HUES48 (cell line): ENCODE data around the gene PLA2G2D.

Source experiments
- H3K27ac ChIP-seq: one replicate; pipeline ENCODE4 v1.7.0; 2013; ENCODE audit warnings: low read depth, low read length, inconsistent platforms
- H3K27me3 ChIP-seq: 2 replicates; pipeline ENCODE4 v1.6.1; 2013; ENCODE audit warnings: mild to moderate bottlenecking, low read length; ENCODE audit not compliant: control insufficient read depth, insufficient read depth
- H3K36me3 ChIP-seq: 2 replicates; pipeline ENCODE4 v1.6.1; 2013; ENCODE audit warnings: low read length; ENCODE audit not compliant: control insufficient read depth, insufficient read depth
- H3K4me1 ChIP-seq: 2 replicates; pipeline ENCODE4 v1.6.1; 2013; ENCODE audit warnings: mild to moderate bottlenecking, low read length; ENCODE audit not compliant: control insufficient read depth, insufficient read depth
- H3K4me3 ChIP-seq: 2 replicates; pipeline ENCODE4 v1.5.1; 2013; ENCODE audit warnings: mild to moderate bottlenecking, low read depth, low read length
- H3K9ac ChIP-seq: 2 replicates; pipeline ENCODE4 v1.6.1; 2013; ENCODE audit warnings: mild to moderate bottlenecking, low read depth, low read length, moderate library complexity
- H3K9me3 ChIP-seq: 2 replicates; pipeline ENCODE4 v1.6.1; 2013; ENCODE audit warnings: low read length; ENCODE audit not compliant: control insufficient read depth, insufficient read depth

PLA2G2D gene

GRCh38 chr1:20099533-20099932, 19.8 kb downstream of the PLA2G2D start:
- Histone ChIP-seq H3K9ac (no peak overlapping the region), H3K27me3 (no peaks in the 10 kb centered on the region), H3K9me3 (peaks cover 39% of the 10 kb centered on the region), H3K27ac (no peak overlapping the region), H3K4me1 (no peaks in the 10 kb centered on the region), H3K4me3 (no peak overlapping the region), H3K36me3 (no peaks in the 10 kb centered on the region)

GRCh38 chr1:20096840-20097447, 22.4 kb downstream of the PLA2G2D start:
- Histone ChIP-seq H3K27ac (no peak overlapping the region), H3K36me3 (no peaks in the 10 kb centered on the region), H3K27me3 (no peaks in the 10 kb centered on the region), H3K4me1 (no peaks in the 10 kb centered on the region), H3K4me3 (no peak overlapping the region), H3K9me3 (peaks cover 40% of the 10 kb centered on the region), H3K9ac (no peak overlapping the region)

GRCh38 chr1:20095564-20096434, 23.5 kb downstream of the PLA2G2D start:
- Histone ChIP-seq H3K9me3 (peaks cover 40% of the 10 kb centered on the region), H3K4me1 (no peaks in the 10 kb centered on the region), H3K9ac (no peak overlapping the region), H3K27ac (no peak overlapping the region), H3K36me3 (no peaks in the 10 kb centered on the region), H3K27me3 (no peaks in the 10 kb centered on the region), H3K4me3 (no peak overlapping the region)

- H3K4me1 ChIP-seq, result no peaks in the 10 kb centered on the region
- H3K9ac ChIP-seq, result no peak overlapping the region
- H3K4me3 ChIP-seq, result no peak overlapping the region
- no peaks in the 10 kb centered on the region for H3K27me3 ChIP-seq
- no peaks in the 10 kb centered on the region for H3K36me3 ChIP-seq
- H3K27ac ChIP-seq, result no peak overlapping the region
- peaks cover 40% of the 10 kb centered on the region for H3K9me3 ChIP-seq
Measured at GRCh38 chr1:20093940-20094391, 25.4 kb downstream of the PLA2G2D start.

GRCh38 chr1:20093303-20093702, 26.0 kb downstream of the PLA2G2D start:
- Histone ChIP-seq H3K36me3 (no peaks in the 10 kb centered on the region), H3K27me3 (no peaks in the 10 kb centered on the region)

GRCh38 chr1:20090641-20091040, 28.7 kb downstream of the PLA2G2D start:
- H3K9ac ChIP-seq, result no peak overlapping the region

More at GRCh38 chr1:20093303-20093702, 26.0 kb downstream of the PLA2G2D start:
- Histone ChIP-seq H3K4me3 (no peak overlapping the region), H3K9me3 (peaks cover 36% of the 10 kb centered on the region), H3K9ac (no peak overlapping the region), H3K4me1 (no peaks in the 10 kb centered on the region), H3K27ac (no peak overlapping the region)

GRCh38 chr1:20090119-20090518, 29.2 kb downstream of the PLA2G2D start:
- no peak overlapping the region for H3K4me3 ChIP-seq
- H3K4me1 ChIP-seq, result no peaks in the 10 kb centered on the region
- H3K27me3 ChIP-seq, result no peaks in the 10 kb centered on the region

More at GRCh38 chr1:20090641-20091040, 28.7 kb downstream of the PLA2G2D start:
- H3K27ac ChIP-seq, result no peak overlapping the region
- H3K27me3 ChIP-seq, result no peaks in the 10 kb centered on the region
- no peaks in the 10 kb centered on the region for H3K36me3 ChIP-seq
- H3K4me3 ChIP-seq, result no peak overlapping the region
- H3K9me3 ChIP-seq, result peaks cover 11% of the 10 kb centered on the region
- no peaks in the 10 kb centered on the region for H3K4me1 ChIP-seq

GRCh38 chr1:20089328-20090077, 29.8 kb downstream of the PLA2G2D start:
- peaks cover 2% of the 10 kb centered on the region; the same call in 1 of the 2 replicates for H3K9me3 ChIP-seq
- H3K36me3 ChIP-seq, result no peaks in the 10 kb centered on the region
- H3K9ac ChIP-seq, result no peak overlapping the region
- no peaks in the 10 kb centered on the region for H3K4me1 ChIP-seq
- H3K4me3 ChIP-seq, result no peak overlapping the region
- no peak overlapping the region for H3K27ac ChIP-seq
- H3K27me3 ChIP-seq, result no peaks in the 10 kb centered on the region

More at GRCh38 chr1:20090119-20090518, 29.2 kb downstream of the PLA2G2D start:
- H3K27ac ChIP-seq, result no peak overlapping the region
- peaks cover 6% of the 10 kb centered on the region; the same call in 1 of the 2 replicates for H3K9me3 ChIP-seq
- H3K36me3 ChIP-seq, result no peaks in the 10 kb centered on the region
- no peak overlapping the region for H3K9ac ChIP-seq

- Histone ChIP-seq H3K27ac (no peak overlapping the region), H3K4me1 (no peaks in the 10 kb centered on the region), H3K9ac (no peak overlapping the region), H3K36me3 (no peaks in the 10 kb centered on the region), H3K27me3 (no peaks in the 10 kb centered on the region), H3K9me3 (no peaks in the 10 kb centered on the region; the same call in 1 of the 2 replicates), H3K4me3 (no peak overlapping the region)
Measured at GRCh38 chr1:20087668-20088067, 31.7 kb downstream of the PLA2G2D start.

GRCh38 chr1:20086800-20087199, 32.5 kb downstream of the PLA2G2D start:
- Histone ChIP-seq H3K9ac (no peak overlapping the region), H3K4me3 (no peak overlapping the region), H3K36me3 (no peaks in the 10 kb centered on the region), H3K27me3 (no peaks in the 10 kb centered on the region), H3K9me3 (no peaks in the 10 kb centered on the region), H3K27ac (no peak overlapping the region), H3K4me1 (no peaks in the 10 kb centered on the region)
